ENCODE results near the gene MASP2. TPM values are rescaled to one million over a fixed set of nuclear protein-coding genes. Genes with fewer than 3 reads are reported as not detected.

The MASP2 gene
- total and polyA plus RNA-seq, 10 of the 15 experiments (the other 5 are each of a cell fraction or from before 2014, with no cell fraction given), result 0.04 to 0.21 (median 0.06) TPM; not detected in 7

DNA sequence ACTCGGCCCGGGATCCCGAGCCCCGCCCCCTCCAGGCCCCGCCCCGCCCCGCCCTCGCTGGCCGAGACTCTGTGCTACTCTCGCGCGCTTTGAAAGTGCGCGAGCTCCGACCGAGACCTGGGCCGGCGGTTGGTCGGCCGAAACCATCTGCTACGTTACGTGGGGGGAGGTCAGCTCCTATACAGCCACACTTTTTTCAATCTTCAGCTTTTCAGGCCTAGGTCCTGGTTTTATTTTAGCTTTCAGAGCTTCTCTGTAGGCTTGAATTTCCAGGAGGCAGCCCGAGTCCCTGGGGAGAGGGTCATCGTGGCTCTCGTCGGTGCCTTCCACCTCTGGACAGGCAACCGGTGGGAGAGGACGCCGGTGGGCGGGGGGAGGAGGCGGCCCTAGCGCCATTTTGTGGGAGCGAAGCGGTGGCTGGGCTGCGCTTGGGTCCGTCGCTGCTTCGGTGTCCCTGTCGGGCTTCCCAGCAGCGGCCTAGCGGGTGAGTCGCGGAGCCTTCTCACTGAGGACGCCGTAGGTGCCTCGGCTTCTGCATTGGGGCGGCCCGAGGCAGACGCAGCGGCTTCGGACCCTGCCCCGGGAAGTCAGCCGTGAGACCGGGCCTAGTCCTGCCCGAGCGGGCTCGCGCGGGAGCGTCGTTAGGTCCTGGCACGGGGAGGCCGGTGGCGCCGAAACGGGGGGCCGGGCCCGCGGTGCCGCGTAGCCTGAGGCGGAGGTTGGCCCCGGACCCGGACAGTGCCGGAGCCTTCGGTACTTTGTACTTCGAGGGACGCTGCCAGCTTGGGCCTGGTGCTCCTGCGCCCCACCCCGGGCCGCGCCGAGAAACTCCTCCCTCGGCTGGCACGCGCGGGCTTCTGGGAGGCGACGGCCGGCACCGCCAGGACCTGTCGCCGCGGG, 34.5 kb downstream of the MASP2 start, which contains the start of gene TARDBP (continued):
- peak; percentile 69 for TF ChIP-seq RELA (IDR thresholded peaks at IDR 0.05; ENCODE audit: borderline replicate concordance, partially characterized antibody)
- peak; percentile 29; the same call in 1 of the 2 replicates for TF ChIP-seq HDGF (IDR thresholded peaks at IDR 0.05)
- peak; percentile 97 for TF ChIP-seq ZNF207 (IDR thresholded peaks at IDR 0.05; ENCODE audit: borderline replicate concordance)
- peak; percentile 42 to 82 for TF ChIP-seq EGR1 (IDR thresholded peaks at IDR 0.05; ENCODE audit: borderline replicate concordance in 1 of 2, low read depth in 2 of 2, low read length in 2 of 2)
- TF ChIP-seq MYC (IDR thresholded peaks at IDR 0.05; ENCODE audit: insufficient read depth, insufficient read length, insufficient replicate concordance, low read length, severe bottlenecking), result peak; percentile 43
- TF ChIP-seq FOXK2 (IDR thresholded peaks at IDR 0.05), result peak; percentile 99
- peak; percentile 83; the same call in 1 of the 2 replicates for TF ChIP-seq POLR2AphosphoS2 (IDR thresholded peaks at IDR 0.05; ENCODE audit: low read depth, low read length)
- TF ChIP-seq CBFB (IDR thresholded peaks at IDR 0.05; ENCODE audit: low read depth), result peak; percentile 92
- peak; percentile 74 for TF ChIP-seq RUNX3 (IDR thresholded peaks at IDR 0.05; ENCODE audit: low read length)
- TF ChIP-seq MTA2 (IDR thresholded peaks at IDR 0.05; ENCODE audit: low read depth), result peak; percentile 23
- TF ChIP-seq, protein P1, sequence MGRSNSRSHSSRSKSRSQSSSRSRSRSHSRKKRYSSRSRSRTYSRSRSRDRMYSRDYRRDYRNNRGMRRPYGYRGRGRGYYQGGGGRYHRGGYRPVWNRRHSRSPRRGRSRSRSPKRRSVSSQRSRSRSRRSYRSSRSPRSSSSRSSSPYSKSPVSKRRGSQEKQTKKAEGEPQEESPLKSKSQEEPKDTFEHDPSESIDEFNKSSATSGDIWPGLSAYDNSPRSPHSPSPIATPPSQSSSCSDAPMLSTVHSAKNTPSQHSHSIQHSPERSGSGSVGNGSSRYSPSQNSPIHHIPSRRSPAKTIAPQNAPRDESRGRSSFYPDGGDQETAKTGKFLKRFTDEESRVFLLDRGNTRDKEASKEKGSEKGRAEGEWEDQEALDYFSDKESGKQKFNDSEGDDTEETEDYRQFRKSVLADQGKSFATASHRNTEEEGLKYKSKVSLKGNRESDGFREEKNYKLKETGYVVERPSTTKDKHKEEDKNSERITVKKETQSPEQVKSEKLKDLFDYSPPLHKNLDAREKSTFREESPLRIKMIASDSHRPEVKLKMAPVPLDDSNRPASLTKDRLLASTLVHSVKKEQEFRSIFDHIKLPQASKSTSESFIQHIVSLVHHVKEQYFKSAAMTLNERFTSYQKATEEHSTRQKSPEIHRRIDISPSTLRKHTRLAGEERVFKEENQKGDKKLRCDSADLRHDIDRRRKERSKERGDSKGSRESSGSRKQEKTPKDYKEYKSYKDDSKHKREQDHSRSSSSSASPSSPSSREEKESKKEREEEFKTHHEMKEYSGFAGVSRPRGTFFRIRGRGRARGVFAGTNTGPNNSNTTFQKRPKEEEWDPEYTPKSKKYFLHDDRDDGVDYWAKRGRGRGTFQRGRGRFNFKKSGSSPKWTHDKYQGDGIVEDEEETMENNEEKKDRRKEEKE (IDR thresholded peaks at IDR 0.05), result peak; percentile 99
- peak; percentile 39; the same call in 1 of the 2 replicates for TF ChIP-seq NFIC (IDR thresholded peaks at IDR 0.05; ENCODE audit: low read depth, low read length)
- peak; percentile 69; the same call in 1 of the 2 replicates for TF ChIP-seq SIN3A (IDR thresholded peaks at IDR 0.05; ENCODE audit: low read depth, low read length)
- no peak for TF ChIP-seq PAX8 (IDR thresholded peaks at IDR 0.05)
- TF ChIP-seq LARP7 (IDR thresholded peaks at IDR 0.05), result peak; percentile 91
- peak; percentile 96 for TF ChIP-seq TAF1 (IDR thresholded peaks at IDR 0.05; ENCODE audit: borderline replicate concordance, low read depth, low read length)
- peak; percentile 97 for TF ChIP-seq POLR2AphosphoS5 (IDR thresholded peaks at IDR 0.05; ENCODE audit: low read length)
- peak; percentile 66 for TF ChIP-seq PML (IDR thresholded peaks at IDR 0.05; ENCODE audit: low read length)
- TF ChIP-seq ZNF217 (IDR thresholded peaks at IDR 0.05), result no peak
- TF ChIP-seq SIX5 (IDR thresholded peaks at IDR 0.05; ENCODE audit: low read depth, low read length, severe bottlenecking), result peak; percentile 71
- TF ChIP-seq, protein P2, sequence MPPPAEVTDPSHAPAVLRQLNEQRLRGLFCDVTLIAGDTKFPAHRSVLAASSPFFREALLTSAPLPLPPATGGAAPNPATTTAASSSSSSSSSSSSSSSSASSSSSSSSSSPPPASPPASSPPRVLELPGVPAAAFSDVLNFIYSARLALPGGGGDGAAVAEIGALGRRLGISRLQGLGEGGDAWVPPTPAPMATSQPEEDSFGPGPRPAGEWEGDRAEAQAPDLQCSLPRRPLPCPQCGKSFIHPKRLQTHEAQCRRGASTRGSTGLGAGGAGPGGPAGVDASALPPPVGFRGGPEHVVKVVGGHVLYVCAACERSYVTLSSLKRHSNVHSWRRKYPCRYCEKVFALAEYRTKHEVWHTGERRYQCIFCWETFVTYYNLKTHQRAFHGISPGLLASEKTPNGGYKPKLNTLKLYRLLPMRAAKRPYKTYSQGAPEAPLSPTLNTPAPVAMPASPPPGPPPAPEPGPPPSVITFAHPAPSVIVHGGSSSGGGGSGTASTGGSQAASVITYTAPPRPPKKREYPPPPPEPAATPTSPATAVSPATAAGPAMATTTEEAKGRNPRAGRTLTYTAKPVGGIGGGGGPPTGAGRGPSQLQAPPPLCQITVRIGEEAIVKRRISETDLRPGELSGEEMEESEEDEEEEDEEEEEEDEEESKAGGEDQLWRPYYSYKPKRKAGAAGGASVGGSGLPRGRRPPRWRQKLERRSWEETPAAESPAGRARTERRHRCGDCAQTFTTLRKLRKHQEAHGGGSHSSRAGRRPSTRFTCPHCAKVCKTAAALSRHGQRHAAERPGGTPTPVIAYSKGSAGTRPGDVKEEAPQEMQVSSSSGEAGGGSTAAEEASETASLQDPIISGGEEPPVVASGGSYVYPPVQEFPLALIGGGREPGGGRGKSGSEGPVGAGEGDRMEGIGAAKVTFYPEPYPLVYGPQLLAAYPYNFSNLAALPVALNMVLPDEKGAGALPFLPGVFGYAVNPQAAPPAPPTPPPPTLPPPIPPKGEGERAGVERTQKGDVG (CRISPR knock-in tag; IDR thresholded peaks at IDR 0.05), result no peak
- TF ChIP-seq, protein P3, sequence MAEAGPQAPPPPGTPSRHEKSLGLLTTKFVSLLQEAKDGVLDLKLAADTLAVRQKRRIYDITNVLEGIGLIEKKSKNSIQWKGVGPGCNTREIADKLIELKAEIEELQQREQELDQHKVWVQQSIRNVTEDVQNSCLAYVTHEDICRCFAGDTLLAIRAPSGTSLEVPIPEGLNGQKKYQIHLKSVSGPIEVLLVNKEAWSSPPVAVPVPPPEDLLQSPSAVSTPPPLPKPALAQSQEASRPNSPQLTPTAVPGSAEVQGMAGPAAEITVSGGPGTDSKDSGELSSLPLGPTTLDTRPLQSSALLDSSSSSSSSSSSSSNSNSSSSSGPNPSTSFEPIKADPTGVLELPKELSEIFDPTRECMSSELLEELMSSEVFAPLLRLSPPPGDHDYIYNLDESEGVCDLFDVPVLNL (IDR thresholded peaks at IDR 0.05; ENCODE audit: low read depth, low read length), result no peak

Data from GM12878 (cell line).